HepG2 (cell line): Measurements from ENCODE around the gene PRPF38B. TPM values are rescaled to one million over a fixed set of nuclear protein-coding genes. Genes with fewer than 3 reads are reported as not detected.

Source experiments
- ELF4 ChIP-seq: sonication (generic); formaldehyde crosslinking; IDR thresholded peaks from 2 replicates; pipeline ENCODE4 v1.5.0; 2020; ENCODE audit warnings: missing genetic modification reagents, mild to moderate bottlenecking, moderate library complexity, borderline replicate concordance
- GABPA ChIP-seq, 2 experiments: IDR thresholded peaks; 2 replicates each; pipeline ENCODE4 v1.6.1; 2011 to 2016; ENCODE audit warnings: low read depth in 2 of 2, low read length in 1 of 2, missing biosample characterization in 1 of 2, missing genetic modification characterization in 1 of 2
- GATAD2A ChIP-seq: IDR thresholded peaks from 2 replicates; pipeline ENCODE4 v1.6.1; 2016
- IRX3 ChIP-seq: sonication (generic); formaldehyde crosslinking; IDR thresholded peaks from 2 replicates; pipeline ENCODE4 v1.8.1; 2023; ENCODE audit warnings: mild to moderate bottlenecking, low read depth, missing genetic modification reagents, borderline replicate concordance
- ISL2 ChIP-seq: sonication (generic); formaldehyde crosslinking; IDR thresholded peaks from 2 replicates; pipeline ENCODE4 v1.5.0; 2020; ENCODE audit warnings: missing genetic modification reagents
- MAF1 ChIP-seq: sonication (generic); formaldehyde crosslinking; IDR thresholded peaks from 2 replicates; pipeline ENCODE4 v1.5.0; 2020; ENCODE audit warnings: missing genetic modification reagents, borderline replicate concordance
- MTF1 ChIP-seq: sonication (generic); formaldehyde crosslinking; IDR thresholded peaks from 2 replicates; pipeline ENCODE4 v1.5.0; 2020; ENCODE audit warnings: missing genetic modification reagents
- MXI1 ChIP-seq: IDR thresholded peaks from 3 replicates; pipeline ENCODE4 v1.6.1; 2012; ENCODE audit warnings: low read depth, low read length, inconsistent platforms, borderline replicate concordance
- NFIB ChIP-seq: sonication (generic); formaldehyde crosslinking; IDR thresholded peaks from 2 replicates; pipeline ENCODE4 v1.9.0; 2021; ENCODE audit warnings: missing genetic modification reagents, mild to moderate bottlenecking, borderline replicate concordance
- NR2F1 ChIP-seq, 2 experiments: fragments of 450-650 bp in 1 of 2; formaldehyde crosslinking in 1 of 2; IDR thresholded peaks; 2 replicates each; pipeline versions ENCODE4 v1.5.0 to v1.6.1; 2016 to 2020; ENCODE audit warnings: mild to moderate bottlenecking in 1 of 2, missing compliant biosample characterization in 1 of 2, missing genetic modification reagents in 1 of 2, moderate library complexity in 1 of 2
- PTBP1 ChIP-seq: fragments of 200-400 bp; formaldehyde crosslinking; IDR thresholded peaks from 2 replicates; pipeline ENCODE4 v1.6.1; 2018; ENCODE audit warnings: low read length, low read depth; ENCODE audit not compliant: poor library complexity, severe bottlenecking
- RELA ChIP-seq: sonication (generic); formaldehyde crosslinking; IDR thresholded peaks from 2 replicates; pipeline ENCODE4 v1.4.0; 2020; ENCODE audit warnings: missing genetic modification reagents
- RORA ChIP-seq: sonication (generic); formaldehyde crosslinking; IDR thresholded peaks from 2 replicates; pipeline ENCODE4 v1.5.0; 2020; ENCODE audit warnings: mild to moderate bottlenecking, missing genetic modification reagents, moderate library complexity
- SRF ChIP-seq: IDR thresholded peaks from 2 replicates; pipeline ENCODE4 v1.6.1; 2011; ENCODE audit warnings: mild to moderate bottlenecking, low read depth, low read length, moderate library complexity
- ZNF101 ChIP-seq: sonication (generic); formaldehyde crosslinking; IDR thresholded peaks from 2 replicates; pipeline ENCODE4 v1.4.0; 2020; ENCODE audit warnings: mild to moderate bottlenecking, low read depth, missing genetic modification reagents, borderline replicate concordance
- ZNF234 ChIP-seq: sonication (generic); formaldehyde crosslinking; conservative IDR thresholded peaks from 2 replicates; pipeline ENCODE4 v1.5.1; 2020; ENCODE audit warnings: mild to moderate bottlenecking, missing genetic modification reagents
- ZNF296 ChIP-seq: sonication (generic); formaldehyde crosslinking; conservative IDR thresholded peaks from 2 replicates; pipeline ENCODE4 v1.5.0; 2020; ENCODE audit warnings: mild to moderate bottlenecking, missing genetic modification reagents
- ZNF446 ChIP-seq: sonication (generic); formaldehyde crosslinking; IDR thresholded peaks from 2 replicates; pipeline ENCODE4 v1.5.0; 2020; ENCODE audit warnings: mild to moderate bottlenecking, missing genetic modification reagents
- ZNF546 ChIP-seq: sonication (generic); formaldehyde crosslinking; conservative IDR thresholded peaks from 2 replicates; pipeline ENCODE4 v1.8.1; 2023; ENCODE audit warnings: mild to moderate bottlenecking, missing genetic modification reagents
- ZNF570 ChIP-seq: sonication (generic); formaldehyde crosslinking; IDR thresholded peaks from 2 replicates; pipeline ENCODE4 v1.4.0; 2020; ENCODE audit warnings: mild to moderate bottlenecking, missing genetic modification reagents, borderline replicate concordance
- ZNF678 ChIP-seq: sonication (generic); formaldehyde crosslinking; IDR thresholded peaks from 2 replicates; pipeline ENCODE4 v1.4.0; 2020; ENCODE audit warnings: mild to moderate bottlenecking, missing genetic modification reagents
- ZNF713 ChIP-seq: sonication (generic); formaldehyde crosslinking; IDR thresholded peaks from 2 replicates; pipeline ENCODE4 v1.4.0; 2020; ENCODE audit warnings: mild to moderate bottlenecking, missing genetic modification reagents
- ZNF766 ChIP-seq: sonication (generic); formaldehyde crosslinking; IDR thresholded peaks from 2 replicates; pipeline ENCODE4 v1.5.0; 2020; ENCODE audit warnings: missing genetic modification reagents, borderline replicate concordance
- ZNF772 ChIP-seq: sonication (generic); formaldehyde crosslinking; IDR thresholded peaks from 2 replicates; pipeline ENCODE4 v1.5.0; 2020; ENCODE audit warnings: mild to moderate bottlenecking, missing genetic modification reagents
- polyA plus RNA-seq, 8 experiments: library from polyadenylated mRNA; depleted of rRNA in 3 of 8; stranded (reverse) in 7 of 8; unstranded in 1 of 8; fragments of >200 nt; fragmentation: Illumina TruSeq in 4 of 8; extraction: Trizol in 4 of 8; gene quantifications; 2 replicates each; pipeline versions ENCODE4 v1.2.1 to v1.2.3, GENCODE V29; 2011 to 2016; ENCODE audit warnings: low read depth in 4 of 8, missing spikeins in 1 of 8, mixed read lengths in 1 of 8; ENCODE audit not compliant: insufficient read depth in 1 of 8
- total RNA-seq, 5 experiments: library from RNA; depleted of rRNA; stranded (reverse); fragments of >200 nt; fragmentation: Illumina TruSeq; extraction: Trizol; gene quantifications; 2 replicates each; pipeline ENCODE4 v1.2.3, GENCODE V29; 2016; ENCODE audit warnings: low read depth in 1 of 5
- TF ChIP-seq, protein P1 (sequence below): IDR thresholded peaks from 2 replicates; pipeline ENCODE4 v1.6.1; 2016
- TF ChIP-seq, protein P2 (sequence below): sonication (generic); formaldehyde crosslinking; IDR thresholded peaks from 2 replicates; pipeline ENCODE4 v1.5.0; 2020; ENCODE audit warnings: missing genetic modification reagents, mild to moderate bottlenecking, borderline replicate concordance
- TF ChIP-seq, protein P3 (sequence below): sonication (generic); formaldehyde crosslinking; IDR thresholded peaks from 2 replicates; pipeline ENCODE4 v1.8.0; 2022; ENCODE audit warnings: mild to moderate bottlenecking, missing genetic modification reagents
- TF ChIP-seq, protein P4 (sequence below): sonication (generic); formaldehyde crosslinking; IDR thresholded peaks from 2 replicates; pipeline ENCODE4 v1.8.1; 2023; ENCODE audit warnings: mild to moderate bottlenecking, missing genetic modification reagents, borderline replicate concordance

The PRPF38B gene
- total and polyA plus RNA-seq, 2 of the 13 experiments (the other 11 are each of a cell fraction or from before 2014, with no cell fraction given), result 25.7 to 29.7 TPM

DNA sequence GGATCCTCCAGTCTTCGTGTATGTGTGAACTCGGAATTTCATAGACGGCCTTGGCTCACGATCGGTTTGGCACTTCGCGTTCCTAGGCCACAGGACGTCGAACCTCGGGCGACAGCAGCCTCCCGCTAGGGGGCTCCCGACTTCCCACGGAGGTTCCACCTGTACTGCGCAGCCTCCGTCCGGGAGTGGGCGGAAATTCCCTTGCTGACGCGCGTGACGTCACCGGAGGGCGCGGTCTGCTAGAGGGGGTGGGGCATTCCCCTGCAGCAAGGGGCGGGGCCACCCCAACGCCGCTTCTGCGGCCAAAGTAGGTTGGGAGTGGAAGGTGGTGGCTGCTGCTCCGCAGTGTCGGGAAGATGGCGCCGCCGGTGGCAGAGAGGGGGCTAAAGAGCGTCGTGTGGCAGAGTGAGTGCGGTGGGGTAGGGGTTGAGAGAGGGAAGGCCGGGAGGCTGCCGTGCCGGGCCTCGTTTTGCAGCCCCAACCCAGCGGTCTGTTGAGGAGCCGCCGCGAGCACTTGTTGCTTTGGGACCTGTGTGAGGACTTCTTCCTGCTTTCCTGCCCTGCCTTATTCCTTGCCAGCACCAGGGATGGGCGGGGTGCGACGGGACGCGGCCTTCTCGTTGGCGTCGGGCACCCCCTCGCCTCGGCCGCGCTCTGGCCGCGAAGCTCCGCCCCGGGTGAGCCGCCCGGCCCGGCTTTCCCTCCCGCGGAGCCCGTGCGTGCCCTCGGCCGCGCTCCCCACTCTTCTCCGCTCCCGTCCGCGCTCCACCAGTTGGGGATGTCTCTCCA lies 54.5 kb downstream of the PRPF38B start, which contains the start of gene STXBP3 (continued):
- peak; percentile 73 for TF ChIP-seq GATAD2A (CRISPR knock-in tag)
- TF ChIP-seq MXI1, result 0 out of 3 replicates have a peak, but pooled peaks have one; percentile 54
- 0 out of 2 replicates have a peak, but pooled peaks have one; percentile 12 for TF ChIP-seq IRX3 (CRISPR knock-in tag)
- no peak for TF ChIP-seq PTBP1
- peak; percentile 41; the same call in 1 of the 2 replicates for TF ChIP-seq GABPA (IDR thresholded peaks at IDR 0.05; ENCODE audit: low read depth, low read length)
- TF ChIP-seq GABPA (CRISPR knock-in tag; IDR thresholded peaks at IDR 0.05; ENCODE audit: low read depth), result peak; percentile 82
- no peak for TF ChIP-seq SRF
- no peak for TF ChIP-seq ZNF546 (CRISPR knock-in tag)
- TF ChIP-seq ZNF234 (CRISPR knock-in tag), result no peak
- peak; percentile 61; the same call in 1 of the 2 replicates for TF ChIP-seq RELA (CRISPR knock-in tag)
- TF ChIP-seq ZNF772 (CRISPR knock-in tag), result no peak; the same call in 1 of the 2 replicates
- TF ChIP-seq MTF1 (CRISPR knock-in tag), result 0 out of 2 replicates have a peak, but pooled peaks have one; percentile 61
- 0 out of 2 replicates have a peak, but pooled peaks have one; percentile 33 for TF ChIP-seq ZNF678 (CRISPR knock-in tag)
- TF ChIP-seq ZNF101 (CRISPR knock-in tag), result no peak
- TF ChIP-seq MAF1 (CRISPR knock-in tag), result peak; percentile 76; the same call in 1 of the 2 replicates
- TF ChIP-seq ZNF296 (CRISPR knock-in tag), result no peak
- TF ChIP-seq, protein P1, sequence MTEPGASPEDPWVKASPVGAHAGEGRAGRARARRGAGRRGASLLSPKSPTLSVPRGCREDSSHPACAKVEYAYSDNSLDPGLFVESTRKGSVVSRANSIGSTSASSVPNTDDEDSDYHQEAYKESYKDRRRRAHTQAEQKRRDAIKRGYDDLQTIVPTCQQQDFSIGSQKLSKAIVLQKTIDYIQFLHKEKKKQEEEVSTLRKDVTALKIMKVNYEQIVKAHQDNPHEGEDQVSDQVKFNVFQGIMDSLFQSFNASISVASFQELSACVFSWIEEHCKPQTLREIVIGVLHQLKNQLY, result 0 out of 2 replicates have a peak, but pooled peaks have one; percentile 15
- 0 out of 2 replicates have a peak, but pooled peaks have one; percentile 71 for TF ChIP-seq ELF4
- TF ChIP-seq NFIB (CRISPR knock-in tag), result no peak
- TF ChIP-seq NR2F1 (CRISPR knock-in tag; IDR thresholded peaks at IDR 0.05), result no peak
- TF ChIP-seq, protein P2, sequence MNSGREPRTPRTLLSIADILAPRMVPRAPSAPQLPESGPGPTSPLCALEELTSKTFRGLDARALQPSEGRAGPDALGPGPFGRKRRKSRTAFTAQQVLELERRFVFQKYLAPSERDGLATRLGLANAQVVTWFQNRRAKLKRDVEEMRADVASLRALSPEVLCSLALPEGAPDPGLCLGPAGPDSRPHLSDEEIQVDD, result no peak
- TF ChIP-seq ZNF570 (CRISPR knock-in tag), result no peak
- TF ChIP-seq, protein P3, sequence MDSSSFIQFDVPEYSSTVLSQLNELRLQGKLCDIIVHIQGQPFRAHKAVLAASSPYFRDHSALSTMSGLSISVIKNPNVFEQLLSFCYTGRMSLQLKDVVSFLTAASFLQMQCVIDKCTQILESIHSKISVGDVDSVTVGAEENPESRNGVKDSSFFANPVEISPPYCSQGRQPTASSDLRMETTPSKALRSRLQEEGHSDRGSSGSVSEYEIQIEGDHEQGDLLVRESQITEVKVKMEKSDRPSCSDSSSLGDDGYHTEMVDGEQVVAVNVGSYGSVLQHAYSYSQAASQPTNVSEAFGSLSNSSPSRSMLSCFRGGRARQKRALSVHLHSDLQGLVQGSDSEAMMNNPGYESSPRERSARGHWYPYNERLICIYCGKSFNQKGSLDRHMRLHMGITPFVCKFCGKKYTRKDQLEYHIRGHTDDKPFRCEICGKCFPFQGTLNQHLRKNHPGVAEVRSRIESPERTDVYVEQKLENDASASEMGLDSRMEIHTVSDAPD (CRISPR knock-in tag), result no peak
- TF ChIP-seq ISL2, result peak; percentile 29; the same call in 1 of the 2 replicates
- TF ChIP-seq RORA (CRISPR knock-in tag), result no peak
- 0 out of 2 replicates have a peak, but pooled peaks have one; percentile 56 for TF ChIP-seq ZNF446 (CRISPR knock-in tag)
- peak; percentile 47; the same call in 1 of the 2 replicates for TF ChIP-seq ZNF766 (CRISPR knock-in tag)
- TF ChIP-seq ZNF713 (CRISPR knock-in tag), result no peak
- TF ChIP-seq, protein P4, sequence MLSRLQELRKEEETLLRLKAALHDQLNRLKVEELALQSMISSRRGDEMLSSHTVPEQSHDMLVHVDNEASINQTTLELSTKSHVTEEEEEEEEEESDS, result no peak
